GM18499 (cell line): ENCODE results near the gene C19orf44.

Experiments used
- ATAC-seq: cut with Tn5 transposase; IDR thresholded peaks from one replicate; pipeline ENCODE4 v1.9.1; 2021; ENCODE audit warnings: moderate number of reproducible peaks; ENCODE audit not compliant: insufficient read depth, unreplicated experiment

The C19orf44 gene

GRCh38 chr19:16514383-16515019, 18.3 kb downstream of the C19orf44 start:
- ATAC-seq: no peak

DNA sequence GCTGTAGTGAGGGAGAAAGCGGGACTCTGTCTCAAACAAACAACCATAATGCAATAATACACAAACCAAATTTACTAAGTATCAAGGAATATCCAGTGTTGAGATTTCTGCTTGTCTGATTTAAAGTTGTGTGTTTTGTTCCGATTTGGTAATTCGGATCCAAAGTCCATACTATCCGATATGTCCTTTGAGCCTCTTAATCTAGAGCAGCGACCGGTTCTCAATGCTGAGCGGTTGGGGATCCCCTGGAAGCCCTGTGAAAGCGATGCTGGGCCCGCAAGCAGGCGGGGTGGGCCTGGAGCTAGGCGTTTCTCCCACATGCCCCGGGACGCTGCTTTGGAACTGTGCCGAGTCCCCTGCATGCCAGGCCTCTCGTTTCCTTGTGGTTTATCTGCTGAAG, 20.2 kb downstream of the C19orf44 start:
- ATAC-seq: no peak

GRCh38 chr19:16516923-16517610, 20.9 kb downstream of the C19orf44 start:
- no peak for ATAC-seq

GRCh38 chr19:16518061-16518460, 21.9 kb downstream of the C19orf44 start:
- no peak for ATAC-seq

GRCh38 chr19:16518483-16519229, 22.5 kb downstream of the C19orf44 start:
- ATAC-seq: no peak

GRCh38 chr19:16519230-16519687, 23.1 kb downstream of the C19orf44 start:
- no peak for ATAC-seq

- no peak for ATAC-seq
These were observed 24.1 kb downstream of the C19orf44 start for GRCh38 chr19:16520074-16520973.

DNA sequence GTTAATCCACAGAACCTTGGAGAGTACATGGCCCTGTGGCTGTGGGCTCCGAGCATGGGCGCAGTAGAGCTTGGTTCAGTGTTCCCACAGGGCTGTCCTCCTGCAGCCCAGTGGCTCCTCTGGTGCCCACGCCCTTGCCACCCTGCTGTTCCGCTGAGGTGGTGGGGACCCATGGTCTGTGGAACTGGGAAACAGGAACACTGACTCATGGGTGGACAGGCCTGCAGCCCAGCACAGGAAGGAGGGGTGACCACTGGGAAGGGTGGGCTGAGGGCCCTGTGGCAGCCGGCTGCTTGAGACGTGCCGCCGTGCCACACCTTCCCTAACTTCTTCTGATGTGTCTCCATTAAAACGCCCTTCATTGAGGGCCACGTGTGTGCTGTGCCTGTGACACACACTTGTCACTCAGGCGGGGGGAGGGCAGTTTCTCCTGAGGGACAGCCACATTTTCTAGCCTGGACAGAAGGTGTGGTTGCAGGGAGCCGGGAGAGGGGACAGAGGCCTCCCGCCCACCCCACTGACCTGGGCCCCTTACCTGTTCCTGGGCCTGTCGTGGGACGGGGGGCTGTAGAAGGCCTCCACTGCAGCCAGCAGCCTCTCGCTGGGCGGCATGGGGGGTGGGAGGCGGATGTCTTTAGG, 24.9 kb downstream of the C19orf44 start:
- ATAC-seq: no peak

GRCh38 chr19:16521715-16522289, 25.6 kb downstream of the C19orf44 start:
- no peak for ATAC-seq

DNA sequence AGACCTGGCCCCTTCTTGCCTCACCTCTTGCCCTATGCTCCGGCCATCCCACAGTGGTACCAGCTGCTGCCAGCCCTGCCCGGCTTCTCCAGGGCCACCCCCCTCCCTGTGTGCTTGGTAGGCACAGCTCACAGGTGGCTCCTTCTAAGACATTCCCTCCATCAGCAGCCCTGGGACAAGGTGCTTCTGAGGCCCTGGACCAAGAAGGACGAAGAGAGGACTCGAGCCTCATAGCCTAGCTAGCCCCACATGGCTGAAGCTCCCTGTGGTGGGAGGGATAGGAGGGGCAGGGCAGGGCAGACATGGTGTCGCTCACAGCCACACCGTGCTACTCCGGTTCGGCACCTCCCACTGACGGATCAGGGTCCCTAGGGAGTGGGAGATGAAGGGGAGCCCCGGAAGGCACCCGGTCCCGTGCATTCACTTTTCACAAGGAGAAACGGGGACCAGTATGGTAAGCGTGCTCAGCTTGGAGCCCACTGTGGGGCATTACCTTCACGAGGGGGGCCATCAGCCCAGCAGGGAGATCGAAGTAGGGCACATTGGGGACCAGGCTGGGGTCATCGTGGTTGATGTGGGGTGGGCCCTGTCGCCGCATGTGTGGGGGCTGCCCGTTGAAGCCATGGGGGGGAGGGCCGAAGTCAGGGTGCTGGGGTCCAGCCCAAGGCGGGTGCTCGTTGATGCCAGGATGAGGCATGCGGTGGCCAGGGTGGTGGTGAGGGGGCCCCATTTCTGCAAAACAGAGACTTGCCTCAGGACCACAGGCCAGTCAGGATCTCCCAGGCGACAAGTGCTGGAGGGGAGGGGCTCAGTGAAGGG, 26.6 kb downstream of the C19orf44 start:
- ATAC-seq: no peak

- no peak for ATAC-seq
These were observed 29.0 kb downstream of the C19orf44 start for GRCh38 chr19:16524991-16525734.

DNA sequence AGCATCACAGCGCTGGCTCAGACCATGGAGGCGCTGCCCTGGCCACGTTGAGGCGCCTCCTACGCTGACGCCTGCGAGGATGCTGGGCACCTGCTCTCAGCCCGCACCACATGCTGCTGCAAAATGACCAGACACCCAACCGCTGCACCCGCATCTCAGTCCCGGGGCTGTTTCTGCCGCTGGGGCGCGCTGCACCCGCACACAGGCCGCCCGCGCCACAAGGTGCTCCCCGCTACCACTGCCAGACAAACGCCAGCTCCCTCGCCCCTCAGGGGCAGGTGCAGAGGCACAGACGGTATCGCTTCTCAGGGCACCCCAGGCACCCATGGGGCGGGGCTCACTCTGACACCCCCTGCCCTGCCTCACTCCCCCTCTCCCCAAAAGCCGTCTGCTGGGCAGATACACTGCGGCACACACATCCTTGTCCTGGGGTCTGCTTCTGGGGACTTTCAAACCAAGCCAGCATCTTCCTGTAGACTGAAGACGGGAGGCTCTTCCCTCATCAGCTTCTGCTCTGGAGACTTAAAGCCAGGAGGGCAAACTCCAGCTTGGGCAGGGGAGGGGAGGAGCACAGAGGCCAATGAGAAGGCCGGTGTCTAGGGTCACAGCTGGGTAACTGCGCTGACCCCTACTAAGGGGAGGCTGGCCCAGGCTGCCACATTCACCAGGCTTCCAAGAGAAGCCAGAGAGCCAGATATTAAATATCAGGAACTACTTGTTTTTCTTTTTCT, 29.7 kb downstream of the C19orf44 start:
- ATAC-seq: no peak

DNA sequence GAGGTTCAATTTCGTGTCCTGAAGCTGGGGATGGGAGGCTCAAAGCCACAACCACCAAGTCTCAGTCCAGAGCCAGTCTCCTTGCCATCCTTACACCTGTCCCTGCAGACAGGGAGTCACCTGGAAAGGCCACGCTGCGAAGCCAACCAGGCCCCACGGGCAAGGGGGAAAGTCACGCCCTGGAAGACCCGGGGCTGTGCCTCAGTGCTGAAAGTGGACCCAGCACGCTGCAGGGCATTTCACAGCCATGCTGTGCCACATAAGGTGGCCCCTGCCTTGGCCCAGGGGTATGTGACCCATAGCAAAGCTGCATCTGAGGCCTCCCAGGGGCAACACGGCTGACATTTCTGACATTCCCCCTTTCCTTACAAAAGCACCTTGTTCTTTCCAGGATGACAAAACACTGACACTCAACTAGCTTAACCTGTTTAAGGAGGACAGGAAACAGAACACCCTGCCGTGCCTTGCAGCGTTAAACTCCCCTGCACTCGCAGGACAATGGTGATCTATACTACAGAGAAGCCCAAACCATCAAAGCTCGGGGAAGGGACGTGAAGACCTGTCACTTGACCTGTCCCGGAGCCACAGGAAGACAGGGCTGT, 31.2 kb downstream of the C19orf44 start:
- ATAC-seq: no peak

- ATAC-seq: no peak
These were observed 31.9 kb downstream of the C19orf44 start for GRCh38 chr19:16527971-16528521.

DNA sequence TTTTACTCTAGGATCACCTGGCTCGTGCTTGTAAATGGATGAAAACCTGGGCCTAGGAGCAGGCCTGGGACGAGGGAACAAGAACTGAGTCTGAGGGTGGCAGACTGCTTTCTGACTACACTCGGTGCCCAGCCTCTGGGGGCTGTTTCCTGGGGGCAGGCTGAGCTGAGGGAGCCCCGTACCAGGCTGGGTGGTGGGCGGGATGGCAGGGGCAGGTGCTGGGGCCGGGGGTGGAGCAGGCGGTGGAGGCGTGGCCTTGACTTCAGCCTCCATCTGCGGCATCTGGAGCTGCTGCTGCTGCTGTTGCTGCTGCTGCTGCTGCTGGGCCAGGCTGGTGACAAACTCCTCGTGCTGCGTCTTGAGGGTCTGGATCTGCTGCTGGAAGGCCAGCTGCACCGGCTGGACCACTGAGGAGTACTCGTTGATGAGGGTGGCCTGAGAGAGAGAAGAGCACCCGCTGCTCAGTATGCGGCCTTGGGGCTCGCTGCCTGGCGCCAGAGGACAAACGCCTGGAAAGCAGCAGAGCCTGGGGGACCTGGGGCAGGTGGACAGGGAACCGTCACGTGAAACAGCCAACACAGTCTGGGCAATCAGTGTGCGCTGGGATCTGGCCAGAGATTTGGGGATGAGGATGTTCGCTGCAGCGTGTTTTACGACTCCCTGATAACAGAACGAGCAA, 33.4 kb downstream of the C19orf44 start:
- no peak for ATAC-seq
